Tibial nerve (tissue), 4 donors: ENCODE data around the gene RELL1. TPM values are rescaled to one million over a fixed set of nuclear protein-coding genes. Genes with fewer than 3 reads are reported as not detected.

Experiments
- DNase-seq, 2 donors: peaks; one replicate each; pipeline ENCODE4 v3.0.0-alpha.2; 2019; ENCODE audit warnings: low spot score in 2 of 2
- H3K27ac ChIP-seq, 4 donors: fragments of 200-600 bp; sonication (generic) in 3 of 4; one replicate each; pipeline ENCODE4 v1.5.1; 2017 to 2019; ENCODE audit warnings: mild to moderate bottlenecking in 1 of 4
- H3K27me3 ChIP-seq, 2 donors: fragments of 200-600 bp; sonication (generic) in 1 of 2; one replicate each; pipeline versions ENCODE4 v1.5.1 to v1.6.0; 2017 to 2019
- H3K36me3 ChIP-seq, 3 donors: fragments of 200-600 bp; sonication (generic); one replicate each; pipeline ENCODE4 v1.5.1; 2018 to 2019
- H3K4me1 ChIP-seq, 4 donors: fragments of 200-600 bp; sonication (generic) in 3 of 4; one replicate each; pipeline ENCODE4 v1.5.1; 2017 to 2019
- H3K4me3 ChIP-seq, 4 donors: fragments of 200-600 bp; sonication (generic) in 3 of 4; one replicate each; pipeline ENCODE4 v1.5.1; 2017 to 2019; ENCODE audit warnings: mild to moderate bottlenecking in 1 of 4, moderate library complexity in 1 of 4
- H3K9me3 ChIP-seq, 4 donors: fragments of 200-600 bp; sonication (generic) in 3 of 4; one replicate each; pipeline ENCODE4 v1.5.1; 2017 to 2019
- EP300 ChIP-seq, 2 donors: sonication (generic); formaldehyde crosslinking; IDR thresholded peaks; one replicate each; pipeline ENCODE4 v1.6.1; 2017; ENCODE audit warnings: antibody characterized with exemption in 2 of 2, mild to moderate bottlenecking in 1 of 2
- POLR2A ChIP-seq, 2 donors: fragments of 450-650 bp; IDR thresholded peaks; one replicate each; pipeline ENCODE4 v1.6.1; 2017; ENCODE audit warnings: antibody characterized with exemption in 2 of 2, mild to moderate bottlenecking in 2 of 2, moderate library complexity in 2 of 2
- WGBS, 2 donors: methylation state at CpG; one replicate each; pipeline ENCODE4 v1.1.5; 2018; 5-methylcytosine and 5-hydroxymethylcytosine counted together
- total RNA-seq, 4 donors: library from RNA; depleted of rRNA; stranded (reverse); fragments of >200 nt; gene quantifications; one replicate each; pipeline ENCODE4 v1.1.0, GENCODE V29; 2016
- TF ChIP-seq, protein P1 (sequence below), 5 experiments: fragments of 200-600 bp in 3 of 5; fragments of 450-650 bp in 2 of 5; sonication (generic) in 3 of 5; IDR thresholded peaks; one replicate each; pipeline ENCODE4 v1.5.1; 2016 to 2019; ENCODE audit warnings: antibody characterized with exemption in 5 of 5, mild to moderate bottlenecking in 3 of 5, moderate library complexity in 2 of 5

Gene RELL1
- total RNA-seq, 4 donors from 2014 or later = 43.8 to 78.0 (median 61.2) TPM

- H3K27me3 ChIP-seq = no peaks in the 10 kb centered on the region
- H3K9me3 ChIP-seq = peaks cover 0 to 33% (median 2%) of the 10 kb centered on the region in 4 donors
- H3K4me1 ChIP-seq = no peaks in the 10 kb centered on the region
- H3K4me3 ChIP-seq = no peak overlapping the region
- DNase-seq = no peak
- no peaks in the 10 kb centered on the region for H3K36me3 ChIP-seq
- H3K27ac ChIP-seq = no peak overlapping the region
- TF ChIP-seq POLR2A (IDR thresholded peaks at IDR 0.05) (no peak), EP300 (IDR thresholded peaks at IDR 0.05) (no peak)
- TF ChIP-seq, protein P1, sequence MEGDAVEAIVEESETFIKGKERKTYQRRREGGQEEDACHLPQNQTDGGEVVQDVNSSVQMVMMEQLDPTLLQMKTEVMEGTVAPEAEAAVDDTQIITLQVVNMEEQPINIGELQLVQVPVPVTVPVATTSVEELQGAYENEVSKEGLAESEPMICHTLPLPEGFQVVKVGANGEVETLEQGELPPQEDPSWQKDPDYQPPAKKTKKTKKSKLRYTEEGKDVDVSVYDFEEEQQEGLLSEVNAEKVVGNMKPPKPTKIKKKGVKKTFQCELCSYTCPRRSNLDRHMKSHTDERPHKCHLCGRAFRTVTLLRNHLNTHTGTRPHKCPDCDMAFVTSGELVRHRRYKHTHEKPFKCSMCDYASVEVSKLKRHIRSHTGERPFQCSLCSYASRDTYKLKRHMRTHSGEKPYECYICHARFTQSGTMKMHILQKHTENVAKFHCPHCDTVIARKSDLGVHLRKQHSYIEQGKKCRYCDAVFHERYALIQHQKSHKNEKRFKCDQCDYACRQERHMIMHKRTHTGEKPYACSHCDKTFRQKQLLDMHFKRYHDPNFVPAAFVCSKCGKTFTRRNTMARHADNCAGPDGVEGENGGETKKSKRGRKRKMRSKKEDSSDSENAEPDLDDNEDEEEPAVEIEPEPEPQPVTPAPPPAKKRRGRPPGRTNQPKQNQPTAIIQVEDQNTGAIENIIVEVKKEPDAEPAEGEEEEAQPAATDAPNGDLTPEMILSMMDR (IDR thresholded peaks at IDR 0.05) = no peak
Observed at GRCh38 chr4:37573566-37573965, 112.6 kb downstream of the RELL1 start.

DNA sequence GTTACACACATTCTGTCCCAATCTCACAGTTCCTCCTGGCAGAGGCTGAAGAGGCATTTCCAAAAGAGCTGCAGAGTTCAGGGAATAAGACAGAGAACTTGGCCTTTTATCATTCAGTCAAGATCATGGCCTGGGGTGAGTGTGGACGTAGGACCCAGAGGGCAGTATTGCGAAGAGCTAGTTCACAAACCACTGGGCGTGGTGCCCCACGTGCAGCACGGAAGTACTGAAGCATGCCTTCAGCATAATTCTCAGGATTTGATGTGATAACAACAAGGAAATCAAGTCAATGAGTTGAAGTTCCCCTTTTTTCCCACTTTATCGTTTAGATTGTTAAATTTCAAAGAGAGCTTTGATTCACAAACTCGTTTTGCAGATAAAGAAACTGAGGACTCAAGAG, 117.7 kb downstream of the RELL1 start:
- no peak for DNase-seq
- Histone ChIP-seq H3K36me3 (no peaks in the 10 kb centered on the region), H3K9me3 (no peaks in the 10 kb centered on the region), H3K4me3 (no peak overlapping the region), H3K4me1 (no peaks in the 10 kb centered on the region), H3K27ac (no peak overlapping the region), H3K27me3 (no peaks in the 10 kb centered on the region)
- 63 to 67% methylated on average over 7 of the region's 7 CpGs for WGBS, 2 donors
- TF ChIP-seq, protein P1 (IDR thresholded peaks at IDR 0.05) = no peak
- TF ChIP-seq EP300 (IDR thresholded peaks at IDR 0.05) (no peak), POLR2A (IDR thresholded peaks at IDR 0.05) (no peak)

- Histone ChIP-seq H3K4me3 (no peak overlapping the region), H3K36me3 (no peaks in the 10 kb centered on the region), H3K9me3 (no peaks in the 10 kb centered on the region), H3K27me3 (no peaks in the 10 kb centered on the region), H3K4me1 (no peaks in the 10 kb centered on the region), H3K27ac (no peak overlapping the region)
- TF ChIP-seq EP300 (IDR thresholded peaks at IDR 0.05) = no peak
- TF ChIP-seq, protein P1 (IDR thresholded peaks at IDR 0.05) = no peak
- TF ChIP-seq POLR2A (IDR thresholded peaks at IDR 0.05) = no peak
- WGBS, 2 donors = 85 to 89% methylated on average over 2 of the region's 2 CpGs
- no peak for DNase-seq
Observed at GRCh38 chr4:37567836-37568235, 118.3 kb downstream of the RELL1 start.

- TF ChIP-seq EP300 (IDR thresholded peaks at IDR 0.05) (no peak), POLR2A (IDR thresholded peaks at IDR 0.05) (no peak)
- TF ChIP-seq, protein P1 (IDR thresholded peaks at IDR 0.05) = no peak
- Histone ChIP-seq H3K36me3 (no peaks in the 10 kb centered on the region), H3K27me3 (no peaks in the 10 kb centered on the region), H3K4me1 (no peaks in the 10 kb centered on the region), H3K9me3 (peaks cover 0 to 3% (median 0%) of the 10 kb centered on the region in 4 donors), H3K27ac (no peak overlapping the region), H3K4me3 (no peak overlapping the region)
- DNase-seq = no peak
- WGBS, 2 donors = 88 to 96% methylated on average over 4 of the region's 4 CpGs
Observed at GRCh38 chr4:37562592-37562991, 123.6 kb downstream of the RELL1 start.

DNA sequence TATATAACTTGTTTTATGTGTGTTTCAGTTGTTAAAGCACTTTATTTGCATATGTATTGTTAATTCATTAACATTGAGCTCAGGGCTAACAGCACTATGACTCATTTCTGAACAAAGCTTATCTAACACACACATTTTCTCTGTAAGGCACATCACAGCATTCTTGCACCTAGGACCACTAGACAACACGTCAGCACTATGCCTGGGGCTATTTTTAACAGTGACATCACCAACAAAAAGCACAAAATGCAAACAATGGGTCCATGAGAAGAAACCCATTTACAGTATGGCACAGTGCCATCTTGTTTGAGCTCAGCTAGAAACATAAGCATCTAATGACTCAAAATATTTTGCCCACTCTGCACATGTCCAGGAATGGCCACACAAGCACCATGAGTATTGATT, 124.4 kb downstream of the RELL1 start:
- no peaks in the 10 kb centered on the region for H3K36me3 ChIP-seq
- no peak for DNase-seq
- H3K4me3 ChIP-seq = no peak overlapping the region
- H3K27ac ChIP-seq = no peak overlapping the region
- H3K4me1 ChIP-seq = no peaks in the 10 kb centered on the region
- no peaks in the 10 kb centered on the region for H3K27me3 ChIP-seq
- no peak for TF ChIP-seq POLR2A (IDR thresholded peaks at IDR 0.05)
- TF ChIP-seq EP300 (IDR thresholded peaks at IDR 0.05) = no peak
- TF ChIP-seq, protein P1 (IDR thresholded peaks at IDR 0.05) = no peak
- WGBS, 2 donors = 16 to 39% methylated on average over 1 of the region's 1 CpG
- H3K9me3 ChIP-seq = peaks cover 0 to 3% (median 0%) of the 10 kb centered on the region in 4 donors
